GM18873 (cell line): Measurements from ENCODE around the gene SLC9B1.
A peak's percentile ranks its signal among the peaks of the same experiment; 100 is the strongest.

ENCODE experiments used
- ATAC-seq: cut with Tn5 transposase; IDR thresholded peaks from one replicate; pipeline ENCODE4 v1.9.1; 2021; ENCODE audit warnings: mild to moderate bottlenecking, moderate library complexity, moderate number of reproducible peaks; ENCODE audit not compliant: unreplicated experiment, low FRiP score

SLC9B1 gene, protein sequence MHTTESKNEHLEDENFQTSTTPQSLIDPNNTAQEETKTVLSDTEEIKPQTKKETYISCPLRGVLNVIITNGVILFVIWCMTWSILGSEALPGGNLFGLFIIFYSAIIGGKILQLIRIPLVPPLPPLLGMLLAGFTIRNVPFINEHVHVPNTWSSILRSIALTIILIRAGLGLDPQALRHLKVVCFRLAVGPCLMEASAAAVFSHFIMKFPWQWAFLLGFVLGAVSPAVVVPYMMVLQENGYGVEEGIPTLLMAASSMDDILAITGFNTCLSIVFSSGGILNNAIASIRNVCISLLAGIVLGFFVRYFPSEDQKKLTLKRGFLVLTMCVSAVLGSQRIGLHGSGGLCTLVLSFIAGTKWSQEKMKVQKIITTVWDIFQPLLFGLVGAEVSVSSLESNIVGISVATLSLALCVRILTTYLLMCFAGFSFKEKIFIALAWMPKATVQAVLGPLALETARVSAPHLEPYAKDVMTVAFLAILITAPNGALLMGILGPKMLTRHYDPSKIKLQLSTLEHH

DNA sequence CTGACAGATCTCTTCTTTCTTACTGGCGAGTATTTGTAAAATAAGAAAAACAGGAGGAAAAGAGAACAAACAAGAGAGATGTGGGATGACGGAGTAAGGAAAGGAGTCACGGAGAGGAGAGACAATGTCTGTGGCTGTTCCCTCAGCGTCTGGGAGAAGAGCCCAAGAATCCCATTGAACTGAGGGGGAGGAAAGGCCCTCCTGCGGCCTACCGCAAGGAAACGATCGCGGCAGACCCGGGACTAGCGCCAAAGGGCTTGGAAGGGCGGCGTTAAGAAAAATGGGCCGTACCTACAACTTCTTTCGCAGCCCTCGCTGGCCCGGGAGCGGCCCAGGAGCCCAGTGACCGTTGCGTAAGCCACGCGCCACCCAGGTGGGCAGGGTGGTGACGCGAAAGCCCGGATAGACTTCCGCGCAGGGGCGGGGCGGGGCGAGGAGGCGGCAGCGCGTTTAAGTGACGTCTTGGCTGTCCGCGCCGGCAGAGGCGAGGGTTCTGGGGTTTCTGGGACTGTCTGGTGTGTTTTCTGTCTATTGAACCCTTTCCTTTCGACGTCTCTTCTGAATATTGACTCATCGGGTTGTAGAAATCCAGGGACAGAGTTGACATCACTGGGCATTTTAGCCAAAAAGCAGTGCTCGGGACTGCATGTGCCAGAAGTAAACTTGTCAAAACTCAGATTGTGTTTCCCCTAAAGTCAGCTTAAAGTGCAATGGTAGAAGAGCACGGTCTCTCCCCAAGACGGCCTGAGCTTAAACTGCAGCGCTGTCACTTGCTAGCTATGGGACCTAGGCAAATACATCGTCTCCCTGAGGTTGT, at the start of gene SLC9B1:
Gene SLC9B1, minus strand, starts transcription at position 398 of the 817 bp plus-strand sequence. CDS start 27,994 bp downstream, outside the sequence.
- ATAC-seq: peak; percentile 92

DNA sequence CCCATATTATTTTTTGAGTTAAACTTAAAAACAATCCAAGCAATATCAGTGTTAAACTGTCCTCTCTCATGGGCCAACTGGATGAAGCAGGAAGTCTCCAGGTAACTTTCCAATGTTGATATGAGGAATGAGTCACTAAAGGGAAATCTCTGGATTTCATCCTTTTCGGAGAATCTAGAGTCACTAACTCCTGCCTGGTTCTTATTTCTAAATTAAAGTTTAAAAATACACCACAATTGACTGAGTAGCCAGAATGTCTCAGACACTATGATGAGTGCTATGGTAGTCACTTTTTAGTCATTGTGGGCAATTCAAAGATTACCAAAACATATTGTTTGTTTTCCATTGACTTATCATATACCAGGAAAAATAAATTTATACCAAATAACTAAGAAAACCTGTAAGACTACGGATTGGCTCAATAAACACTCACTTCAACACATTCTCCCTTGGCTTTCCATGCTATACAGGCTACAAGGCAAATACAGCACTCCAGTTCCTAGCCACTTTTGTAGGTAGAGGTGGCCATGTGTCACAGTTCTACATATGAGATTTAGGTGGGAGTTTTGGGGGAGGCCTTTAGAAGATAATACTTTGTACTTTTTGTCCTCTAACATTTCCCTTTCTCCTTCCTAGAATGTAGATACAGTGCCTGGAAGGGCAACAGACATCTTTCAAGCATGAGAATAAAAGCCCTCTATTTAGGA, 48.5 kb upstream of the SLC9B1 start:
- ATAC-seq: no peak

DNA sequence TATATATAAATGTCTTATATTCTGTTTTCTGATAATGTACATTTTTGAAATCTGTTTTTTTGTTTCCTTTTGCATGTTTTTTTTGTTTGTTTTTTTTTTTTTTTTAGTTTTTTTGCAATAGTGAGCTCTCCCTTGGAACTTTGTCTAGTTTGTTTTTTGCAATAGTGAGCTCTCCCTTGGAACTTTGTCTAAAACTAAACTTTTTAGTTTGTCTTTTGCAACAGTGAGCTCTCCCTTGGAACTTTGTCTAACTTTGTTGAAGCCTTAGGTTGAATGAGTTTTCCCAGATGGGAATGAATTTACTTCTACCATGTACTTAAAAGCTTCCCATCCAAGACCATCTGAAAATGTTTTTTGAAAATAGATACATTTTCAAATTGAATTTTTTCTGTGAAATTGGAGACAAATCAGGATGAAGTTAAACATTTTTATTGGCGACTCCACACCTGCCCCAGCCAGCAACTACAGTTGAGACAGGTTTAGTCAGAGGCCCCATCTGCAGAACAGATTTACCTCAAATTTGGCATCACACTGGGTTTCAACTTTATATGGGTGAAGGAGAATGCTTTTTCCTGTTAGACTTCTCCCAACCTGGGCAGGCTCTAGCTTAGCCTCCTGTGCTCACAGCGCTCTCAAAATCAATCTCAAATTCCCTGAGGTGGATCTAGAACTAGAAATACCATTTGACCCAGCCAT, 41.1 kb upstream of the SLC9B1 start:
- ATAC-seq: no peak

DNA sequence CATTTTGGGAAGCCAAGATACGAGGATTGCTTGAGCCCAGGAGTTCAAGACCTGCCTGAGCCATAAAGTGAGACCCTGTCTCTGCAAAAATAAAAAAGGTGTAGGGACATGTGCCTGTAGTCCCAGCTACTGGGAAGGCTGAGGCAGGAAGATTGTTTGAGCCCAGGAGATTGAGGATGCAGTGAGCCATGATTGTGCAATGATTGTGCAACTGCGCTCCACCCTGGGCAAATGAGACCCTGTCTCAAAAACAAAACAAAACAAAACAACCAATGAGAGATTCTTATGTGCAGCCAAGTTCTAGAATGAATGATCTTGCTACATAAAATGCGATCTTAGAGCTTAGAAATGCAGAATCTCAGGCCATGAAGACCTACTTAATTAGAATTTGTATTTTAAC, 34.5 kb upstream of the SLC9B1 start:
- ATAC-seq: no peak

- ATAC-seq: no peak
These were observed 33.3 kb upstream of the SLC9B1 start for GRCh38 chr4:103052779-103053178.

DNA sequence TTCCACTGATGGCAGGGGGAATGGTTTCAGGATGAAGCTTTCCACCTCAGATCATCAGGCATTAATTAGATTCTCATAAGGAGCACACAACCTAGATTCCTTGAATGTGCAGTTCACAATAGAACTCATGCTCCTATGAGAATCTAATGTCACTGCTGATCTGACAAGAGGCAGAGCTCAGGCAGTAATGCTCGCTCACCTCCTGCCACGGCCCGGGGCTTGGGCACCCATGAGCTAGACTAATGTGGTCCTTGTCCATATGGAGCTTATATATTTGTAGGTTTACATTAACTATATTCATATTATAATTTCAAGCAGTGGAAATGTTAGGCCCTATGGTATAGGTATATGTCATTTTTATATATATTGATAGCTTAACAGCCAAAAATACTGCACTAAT, 32.6 kb upstream of the SLC9B1 start:
- no peak for ATAC-seq

DNA sequence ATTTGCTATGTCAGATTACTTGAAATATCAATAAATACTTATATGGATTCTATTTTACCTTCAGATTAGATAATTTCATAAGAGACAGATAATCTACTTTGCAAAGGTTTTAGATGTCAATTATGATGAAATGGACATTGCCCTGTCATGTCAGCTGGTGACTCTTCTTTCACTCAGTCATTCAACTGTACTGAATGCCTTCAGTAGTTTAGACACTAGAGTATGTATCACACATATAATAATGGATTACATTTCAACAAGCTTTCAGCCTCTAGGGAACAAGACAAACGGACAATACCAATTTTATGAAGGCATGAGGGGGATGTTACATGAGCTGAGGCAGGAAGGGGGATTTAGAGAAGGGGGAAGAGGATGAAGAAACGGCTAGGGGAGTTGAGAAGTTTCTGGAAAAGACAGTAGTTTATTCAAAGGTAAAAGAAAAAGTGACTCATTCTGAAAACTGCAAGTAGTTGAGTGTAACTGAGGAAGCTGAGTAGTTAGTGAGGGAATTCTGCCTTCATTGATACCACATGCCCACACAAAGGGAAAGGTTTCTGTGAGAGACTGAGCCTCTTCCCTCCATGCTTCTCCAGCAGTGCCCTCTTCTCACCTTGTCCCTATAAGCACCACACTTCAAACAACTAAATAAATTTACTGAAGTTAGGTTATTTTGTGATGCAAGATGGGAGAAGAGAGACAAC, 31.4 kb upstream of the SLC9B1 start:
- ATAC-seq: no peak

DNA sequence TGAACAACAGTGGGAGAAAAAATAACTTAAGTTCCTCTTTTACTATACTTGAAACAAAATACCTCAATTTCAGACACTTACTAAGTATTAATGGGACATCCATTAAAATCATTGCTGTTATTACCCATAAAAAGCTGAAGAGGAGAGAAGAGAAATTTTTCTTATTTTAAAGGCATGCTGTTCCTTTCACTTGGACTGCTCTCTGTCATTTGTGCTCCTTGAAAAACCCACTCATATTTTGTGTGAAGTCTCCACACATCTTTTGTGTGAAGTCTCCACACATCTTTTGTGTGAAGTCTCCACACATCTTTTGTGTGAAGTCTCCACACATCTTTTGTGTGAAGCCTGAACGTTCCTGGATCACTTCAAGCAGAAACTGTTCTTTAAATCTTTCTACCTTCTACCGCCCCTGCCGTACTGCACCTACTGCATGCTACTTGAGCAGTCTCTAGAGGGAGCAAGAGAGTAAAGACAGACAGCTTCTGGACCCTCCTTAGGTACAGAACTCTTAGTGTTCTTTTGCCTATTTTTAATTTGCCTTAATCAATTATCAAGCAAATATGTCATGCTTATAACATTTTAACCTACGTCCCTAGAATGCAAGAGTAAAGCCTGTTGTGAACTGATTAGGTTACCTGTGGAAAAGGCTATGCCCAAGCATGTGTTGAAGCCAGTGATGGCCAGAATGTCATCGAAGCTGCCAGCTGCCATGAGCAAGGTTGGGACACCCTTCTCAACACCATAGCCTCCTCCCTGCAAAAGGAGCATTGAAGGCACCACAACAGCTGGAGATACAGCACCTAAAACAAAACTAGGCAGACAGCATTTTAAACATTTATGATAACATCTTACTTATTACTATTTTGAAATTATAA, 27.1 kb upstream of the SLC9B1 start:
- ATAC-seq: peak; percentile 96

DNA sequence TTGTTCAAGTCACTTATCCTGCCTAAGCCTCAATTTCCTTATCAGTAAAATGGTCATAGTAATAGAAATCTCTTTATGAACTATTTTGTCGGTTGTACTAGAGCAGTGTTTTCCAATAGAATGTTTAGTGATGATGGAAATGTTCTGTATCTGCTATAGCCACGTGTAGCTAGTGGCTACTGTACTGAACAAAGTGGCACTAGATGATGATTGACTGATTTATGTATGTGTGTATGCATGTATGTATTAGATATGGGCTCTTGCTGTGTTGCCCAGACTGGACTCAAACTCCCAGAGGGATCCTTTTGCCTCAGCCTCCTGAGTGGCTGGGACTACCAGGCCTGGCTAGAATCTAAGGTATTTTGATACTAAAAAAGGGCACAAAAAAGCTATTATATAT, 24.7 kb upstream of the SLC9B1 start:
- no peak for ATAC-seq

DNA sequence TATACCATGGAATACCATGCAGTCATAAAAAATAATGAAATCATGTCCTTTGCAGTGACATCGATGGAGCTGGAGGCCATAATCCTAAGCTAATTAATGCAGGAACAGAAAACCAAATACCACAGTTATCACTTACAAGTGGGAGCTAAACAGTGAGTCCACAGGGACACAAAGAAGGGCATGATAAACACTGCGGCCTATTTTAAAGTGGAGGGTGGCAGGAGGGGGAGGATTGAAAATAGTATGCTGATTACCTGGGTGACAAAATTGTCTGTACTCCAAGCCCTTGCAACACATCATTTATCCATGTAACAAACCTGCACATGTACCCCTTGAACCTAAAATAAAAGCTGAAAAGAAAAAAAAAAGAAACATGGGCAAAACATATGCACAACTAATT, 16.7 kb upstream of the SLC9B1 start:
- no peak for ATAC-seq

DNA sequence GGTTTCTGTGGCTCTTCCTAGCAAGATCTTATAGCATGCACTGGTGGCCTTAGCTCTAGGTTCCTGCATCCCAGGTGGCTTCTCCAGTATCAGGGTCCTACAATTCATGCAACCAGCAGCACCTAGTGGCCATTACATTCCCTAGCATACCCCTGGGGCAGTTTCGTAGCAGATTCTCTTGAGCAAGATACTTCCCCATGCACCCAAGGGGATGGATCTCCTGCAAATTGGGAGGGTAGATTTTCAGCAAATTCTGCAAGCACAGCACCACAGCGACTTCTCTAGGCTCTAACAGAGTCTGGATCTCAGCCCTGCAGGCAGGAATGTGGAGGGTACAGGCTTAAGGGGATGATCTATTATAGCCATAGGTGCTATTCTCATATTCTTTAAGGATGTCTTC, 13.1 kb upstream of the SLC9B1 start:
- no peak for ATAC-seq

GRCh38 chr4:103030791-103031190, 11.3 kb upstream of the SLC9B1 start:
- ATAC-seq: no peak

DNA sequence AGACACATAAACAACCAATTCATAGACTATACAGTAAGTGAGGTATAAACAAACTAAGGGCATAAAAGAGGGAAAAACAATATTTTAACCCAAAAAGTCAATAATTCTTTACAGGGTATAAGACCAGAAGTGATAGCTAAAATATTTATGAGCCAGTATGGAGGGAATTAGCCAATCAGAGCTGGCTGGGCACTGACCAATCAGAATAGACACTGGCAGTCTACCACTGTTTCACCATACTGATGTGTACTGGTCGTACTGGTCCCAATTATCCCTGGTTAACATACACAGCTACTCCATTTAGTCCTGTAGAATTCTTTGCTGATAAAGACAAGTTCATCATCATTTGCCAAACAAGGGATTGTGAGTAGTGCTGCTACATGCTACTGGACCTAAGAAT, 9.8 kb upstream of the SLC9B1 start:
- no peak for ATAC-seq

DNA sequence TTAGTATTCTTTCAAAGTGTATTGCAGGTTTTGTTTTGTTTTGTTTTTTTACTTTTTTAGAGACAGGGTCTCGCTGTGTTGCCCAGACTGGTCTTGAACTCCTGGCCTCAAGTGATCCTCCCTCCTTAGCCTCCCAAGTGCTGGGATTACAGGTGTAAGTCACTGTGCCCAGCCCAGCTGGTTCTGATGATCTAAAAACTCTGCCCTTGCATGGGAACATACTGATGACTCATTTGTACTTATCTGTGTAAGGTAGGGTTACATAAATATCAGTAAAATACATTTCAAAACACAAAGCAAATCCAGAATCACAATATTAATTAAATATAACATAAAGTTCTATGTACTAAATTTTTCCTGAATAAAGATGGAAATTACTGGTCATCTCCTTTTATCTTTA, 7.4 kb upstream of the SLC9B1 start:
- ATAC-seq: no peak

DNA sequence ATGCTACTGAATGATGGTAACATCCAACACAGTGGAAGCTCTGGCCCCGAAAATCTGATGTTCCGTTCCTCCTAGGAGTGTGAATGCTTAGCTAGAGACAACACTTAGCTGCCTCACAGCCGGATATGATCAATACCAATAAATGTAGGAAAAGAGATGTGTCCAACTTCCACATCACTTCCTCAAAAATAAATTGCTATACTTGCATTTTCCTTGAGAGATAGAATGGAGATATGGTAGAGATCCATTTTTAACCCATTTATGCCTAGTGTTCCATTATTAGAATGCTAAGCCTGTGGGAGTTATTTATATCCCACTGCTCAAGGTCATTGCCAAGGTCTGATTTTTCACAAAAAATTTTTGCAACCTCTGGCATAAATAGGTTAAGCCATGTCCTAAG, 5.5 kb upstream of the SLC9B1 start:
- ATAC-seq: no peak

DNA sequence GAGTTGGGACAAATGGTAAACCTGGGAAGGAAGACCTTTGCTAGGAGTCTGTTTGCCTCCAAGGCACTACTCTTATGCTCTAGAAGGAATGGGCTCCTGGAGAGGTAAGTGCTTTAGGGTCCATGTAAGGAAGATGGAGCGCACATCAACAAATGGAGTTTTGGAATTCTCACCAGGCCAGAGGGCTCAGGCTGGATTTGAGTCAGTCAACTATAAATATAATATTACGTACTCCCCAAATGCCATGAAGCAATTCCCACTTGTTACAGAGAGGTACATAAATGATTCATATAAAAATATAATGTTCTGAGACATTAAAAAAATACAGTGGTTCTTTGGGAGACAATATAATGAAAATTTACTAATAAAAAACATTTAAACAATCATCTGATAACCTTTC, 1.6 kb upstream of the SLC9B1 start:
- ATAC-seq: no peak

GRCh38 chr4:103018391-103019307, 856 bp downstream of the SLC9B1 start:
- no peak for ATAC-seq

DNA sequence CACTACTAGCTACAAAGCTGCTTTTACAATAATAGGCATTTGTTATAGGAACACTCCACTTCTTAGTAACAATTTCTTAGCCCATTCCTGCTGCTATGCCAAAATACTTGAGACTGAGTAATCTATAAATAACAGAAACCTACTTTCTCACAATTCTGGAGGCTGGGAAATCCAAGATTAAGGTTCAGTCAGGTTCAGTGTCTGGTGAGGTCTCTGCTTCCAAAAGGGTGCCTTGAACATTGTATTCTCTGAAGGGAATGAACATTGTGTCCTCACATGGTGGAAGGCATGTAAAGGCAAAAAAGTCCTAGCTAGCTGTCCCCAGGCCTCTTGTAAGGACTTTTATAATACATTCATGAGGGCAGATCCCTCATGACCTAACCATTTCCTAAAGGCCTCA, 7.0 kb downstream of the SLC9B1 start:
- ATAC-seq: no peak
